Right lobe of liver (tissue), 4 donors: ENCODE results near the gene OR5AK2.

Experiments
- CTCF ChIP-seq, 4 donors: fragments of 200-600 bp in 3 of 4; fragments of 450-650 bp in 1 of 4; IDR thresholded peaks; one replicate each; pipeline versions ENCODE4 v1.5.1 to v1.8.0; 2016 to 2022; ENCODE audit warnings: antibody characterized with exemption in 4 of 4, mild to moderate bottlenecking in 2 of 4
- POLR2A ChIP-seq: fragments of 450-650 bp; IDR thresholded peaks from one replicate; pipeline ENCODE4 v1.6.1; 2017; ENCODE audit warnings: antibody characterized with exemption, mild to moderate bottlenecking
- donor health status: DM: no; HTN: no; CAD: no.
- donor health status: DM: no; HTN: no; CAD: no.
- donor health status: DM: no; HTN: yes; CAD: no.

GRCh38 chr11:57001674-57002401, 13.1 kb downstream of the OR5AK2 start:
- no peak for TF ChIP-seq CTCF (IDR thresholded peaks at IDR 0.05)
- no peak for TF ChIP-seq POLR2A
